Measurements from ENCODE around the gene JDP2.

- TF ChIP-seq CTCF (IDR thresholded peaks at IDR 0.05) (no peak), POLR2A (IDR thresholded peaks at IDR 0.05) (no peak), EP300 (IDR thresholded peaks at IDR 0.05) (no peak)
Observed at GRCh38 chr14:75519826-75520728, 92.3 kb downstream of the JDP2 start.
